Immature natural killer cell (primary cell): ENCODE results near the gene CALD1. TPM values are rescaled to one million over a fixed set of nuclear protein-coding genes. Genes with fewer than 3 reads are reported as not detected.

Experiments used
- DNase-seq, 3 donors: peaks; one replicate each; pipeline ENCODE4 v3.0.0; 2022; ENCODE audit warnings: mixed read lengths in 1 of 3
- H3K27ac Mint-ChIP-seq, 6 donors: one replicate each; pipeline ENCODE4 v1.8.0; 2020; ENCODE audit warnings: mixed read lengths in 6 of 6, mild to moderate bottlenecking in 5 of 6, inconsistent platforms in 4 of 6, moderate library complexity in 3 of 6
- H3K27me3 Mint-ChIP-seq, 3 donors: one replicate each; pipeline ENCODE4 v1.8.0; 2020 to 2021; ENCODE audit warnings: low read depth in 3 of 3, mild to moderate bottlenecking in 3 of 3, mixed read lengths in 3 of 3, moderate library complexity in 3 of 3, inconsistent platforms in 1 of 3
- H3K36me3 Mint-ChIP-seq, 3 donors: one replicate each; pipeline ENCODE4 v1.8.0; 2020; ENCODE audit warnings: mixed read lengths in 3 of 3, inconsistent platforms in 2 of 3, mild to moderate bottlenecking in 2 of 3
- H3K4me1 Mint-ChIP-seq, 2 donors: one replicate each; pipeline ENCODE4 v1.8.0; 2020; ENCODE audit warnings: inconsistent platforms in 2 of 2, mild to moderate bottlenecking in 2 of 2, mixed read lengths in 2 of 2, moderate library complexity in 1 of 2
- H3K4me3 Mint-ChIP-seq, 5 donors: one replicate each; pipeline ENCODE4 v1.8.0; 2020; ENCODE audit warnings: mild to moderate bottlenecking in 5 of 5, mixed read lengths in 5 of 5, inconsistent platforms in 3 of 5, moderate library complexity in 3 of 5
- H3K9me3 Mint-ChIP-seq, 6 donors: one replicate each; pipeline ENCODE4 v1.8.0; 2020; ENCODE audit warnings: mild to moderate bottlenecking in 6 of 6, mixed read lengths in 6 of 6, inconsistent platforms in 4 of 6, moderate library complexity in 3 of 6
- polyA plus RNA-seq, 3 donors: library from polyadenylated mRNA; unstranded; fragments of 300-500 nt; fragmentation: Illumina TruSeq; gene quantifications; one replicate each; pipeline ENCODE4 v1.2.3, GENCODE V29; 2021

CALD1 gene
- polyA plus RNA-seq, 3 donors from 2014 or later: 0.06 to 0.07 TPM; not detected in 1

DNA sequence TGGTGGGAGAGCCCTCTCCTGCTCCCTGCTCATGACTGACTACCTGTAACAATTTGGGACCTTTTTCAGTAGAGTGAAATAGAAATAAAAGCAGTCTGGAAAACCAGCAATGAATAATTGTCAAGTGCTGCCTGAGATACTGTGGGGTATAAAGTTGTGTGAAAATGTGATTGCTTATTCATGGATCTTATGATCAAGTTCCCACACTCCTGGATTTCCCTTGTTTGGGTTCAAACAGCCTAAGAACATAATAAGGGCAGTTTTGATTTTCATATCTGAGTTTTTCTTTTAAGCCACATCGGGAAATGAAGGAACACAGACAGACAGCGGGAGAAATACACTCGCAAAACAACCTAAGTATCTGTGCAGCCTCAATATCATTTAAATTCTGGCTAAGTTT is 52.9 kb downstream of the CALD1 start:
- peaks cover 0 to 5% (median 2%) of the 10 kb centered on the region in 3 donors for H3K27me3 Mint-ChIP-seq
- no peak for DNase-seq
- H3K4me1 Mint-ChIP-seq: no peaks in the 10 kb centered on the region
- no peak overlapping the region for H3K27ac Mint-ChIP-seq
- H3K36me3 Mint-ChIP-seq: no peaks in the 10 kb centered on the region
- no peak overlapping the region for H3K4me3 Mint-ChIP-seq
- H3K9me3 Mint-ChIP-seq: no peaks in the 10 kb centered on the region

DNA sequence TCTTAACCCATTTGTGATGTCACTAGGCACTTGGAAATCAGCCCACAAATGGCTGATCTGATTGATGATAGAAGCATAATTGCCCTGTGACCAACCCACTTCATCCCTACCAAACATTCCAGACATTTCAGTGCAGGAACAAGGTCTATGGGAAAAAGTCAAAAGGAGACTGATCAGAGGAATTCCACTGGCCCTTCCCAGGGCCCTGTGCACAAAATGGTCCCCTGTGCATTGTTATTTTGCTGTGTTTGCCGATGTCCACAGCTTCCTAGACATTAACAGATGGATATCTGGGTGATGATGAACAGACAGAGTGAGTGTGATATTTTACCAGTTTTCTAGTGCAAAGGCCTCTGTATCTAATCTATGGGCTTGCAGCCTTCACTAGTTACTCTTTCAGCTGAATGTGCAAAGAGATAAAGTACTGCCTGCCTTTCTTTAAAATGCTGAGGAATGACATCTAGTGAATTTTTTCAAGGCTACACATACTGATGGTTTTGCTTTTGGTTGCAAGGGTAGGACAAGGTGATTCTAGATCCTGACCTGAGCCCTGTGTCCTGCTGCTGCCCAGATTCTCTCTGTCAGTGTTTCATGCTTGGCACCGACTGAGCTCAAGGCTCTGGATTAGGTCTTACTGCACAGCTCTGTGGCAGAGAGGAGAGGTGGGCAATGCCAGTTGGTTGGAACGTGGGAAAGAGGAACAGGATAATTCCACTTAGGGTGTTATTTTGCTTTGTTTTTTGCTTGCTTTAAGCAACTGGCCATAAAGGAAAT is 55.4 kb downstream of the CALD1 start:
- peaks cover 0 to 5% (median 4%) of the 10 kb centered on the region in 3 donors for H3K27me3 Mint-ChIP-seq
- no peak overlapping the region for H3K27ac Mint-ChIP-seq
- H3K4me1 Mint-ChIP-seq: no peaks in the 10 kb centered on the region
- H3K36me3 Mint-ChIP-seq: no peaks in the 10 kb centered on the region
- H3K9me3 Mint-ChIP-seq: no peaks in the 10 kb centered on the region
- no peak for DNase-seq
- H3K4me3 Mint-ChIP-seq: no peak overlapping the region

DNA sequence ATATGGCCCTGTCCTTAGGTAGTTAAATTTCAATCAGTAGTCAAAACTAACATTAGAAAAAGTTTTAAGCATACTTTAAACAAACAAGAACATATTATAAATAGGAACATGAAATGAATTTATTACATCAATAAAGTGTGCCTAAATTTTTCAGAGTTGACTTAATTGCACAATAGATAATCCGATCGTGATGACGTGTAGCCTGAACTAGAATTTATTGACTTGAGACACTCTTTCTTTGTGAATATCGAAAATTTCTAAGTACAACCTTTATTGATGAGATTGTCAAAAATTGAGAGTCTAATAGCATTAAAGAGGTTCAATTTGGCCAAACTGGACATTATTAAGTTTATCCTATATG is 56.0 kb downstream of the CALD1 start:
- H3K4me3 Mint-ChIP-seq: no peak overlapping the region
- no peak for DNase-seq
- H3K4me1 Mint-ChIP-seq: no peaks in the 10 kb centered on the region
- H3K27me3 Mint-ChIP-seq: peaks cover 0 to 5% (median 4%) of the 10 kb centered on the region in 3 donors
- no peak overlapping the region for H3K27ac Mint-ChIP-seq
- no peaks in the 10 kb centered on the region for H3K9me3 Mint-ChIP-seq
- no peaks in the 10 kb centered on the region for H3K36me3 Mint-ChIP-seq

DNA sequence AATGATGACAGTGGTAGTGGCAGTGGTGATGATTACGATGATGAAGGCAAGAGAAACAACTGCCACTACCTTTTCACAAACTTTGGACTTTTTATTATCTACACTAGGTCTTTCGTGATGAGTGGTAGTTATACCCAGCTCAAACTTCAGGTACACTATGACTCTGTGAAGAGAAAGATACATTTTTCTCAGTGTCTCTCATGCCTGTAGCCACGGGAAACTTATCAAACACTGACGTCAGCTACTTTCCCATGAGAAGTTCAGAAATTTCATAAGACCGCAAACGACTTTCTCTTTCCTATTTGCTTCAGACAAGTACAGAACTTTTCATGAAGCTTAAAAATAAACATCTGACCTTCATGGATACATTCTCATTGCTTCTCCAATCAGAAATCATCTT is 57.0 kb downstream of the CALD1 start:
- Mint-ChIP-seq H3K4me1 (no peaks in the 10 kb centered on the region), H3K27me3 (peaks cover 0 to 5% (median 5%) of the 10 kb centered on the region in 3 donors), H3K27ac (no peak overlapping the region), H3K9me3 (no peaks in the 10 kb centered on the region), H3K4me3 (no peak overlapping the region), H3K36me3 (no peaks in the 10 kb centered on the region)
- no peak for DNase-seq

DNA sequence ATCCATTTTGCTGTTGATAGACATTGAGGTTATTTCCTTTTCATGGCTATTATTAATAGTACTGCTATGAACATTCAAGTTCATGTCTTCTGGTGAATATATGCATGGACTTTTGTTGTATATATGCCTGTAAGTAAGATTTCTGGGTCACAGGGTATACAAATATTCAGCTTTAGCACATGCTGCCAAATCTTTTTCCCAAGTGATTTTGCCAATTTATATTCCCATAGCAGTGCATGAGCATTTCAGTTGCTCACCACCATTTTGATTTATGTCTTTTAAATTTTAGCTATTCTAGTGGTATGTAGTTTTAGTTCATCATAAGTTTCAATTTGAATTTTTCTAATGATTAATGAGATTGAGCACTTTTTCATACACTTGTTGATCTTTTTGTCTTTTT is 59.9 kb downstream of the CALD1 start:
- no peak for DNase-seq
- Mint-ChIP-seq H3K36me3 (no peaks in the 10 kb centered on the region), H3K27me3 (peaks cover 0 to 7% (median 3%) of the 10 kb centered on the region in 3 donors), H3K4me3 (no peak overlapping the region), H3K4me1 (no peaks in the 10 kb centered on the region), H3K9me3 (no peaks in the 10 kb centered on the region), H3K27ac (no peak overlapping the region)

DNA sequence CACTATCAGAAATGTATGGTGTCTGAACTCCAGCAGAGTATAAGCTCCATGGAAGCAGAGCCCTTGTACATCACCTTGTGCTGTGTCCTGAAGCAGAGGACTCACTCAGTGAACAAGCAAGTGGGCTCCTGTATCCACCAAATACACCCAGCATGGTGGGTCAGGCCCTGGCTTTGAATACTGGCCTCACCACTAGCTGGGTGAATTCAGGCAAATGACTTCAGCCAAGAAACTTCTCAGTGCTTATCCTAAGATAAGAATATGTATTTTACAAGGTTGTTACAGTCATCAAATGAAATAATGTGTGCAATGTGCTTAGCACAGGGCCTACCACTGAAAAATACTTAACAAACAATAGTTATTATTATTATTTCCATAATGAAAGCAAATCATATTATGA is 62.6 kb downstream of the CALD1 start:
- peaks cover 0 to 7% (median 3%) of the 10 kb centered on the region in 3 donors for H3K27me3 Mint-ChIP-seq

DNA sequence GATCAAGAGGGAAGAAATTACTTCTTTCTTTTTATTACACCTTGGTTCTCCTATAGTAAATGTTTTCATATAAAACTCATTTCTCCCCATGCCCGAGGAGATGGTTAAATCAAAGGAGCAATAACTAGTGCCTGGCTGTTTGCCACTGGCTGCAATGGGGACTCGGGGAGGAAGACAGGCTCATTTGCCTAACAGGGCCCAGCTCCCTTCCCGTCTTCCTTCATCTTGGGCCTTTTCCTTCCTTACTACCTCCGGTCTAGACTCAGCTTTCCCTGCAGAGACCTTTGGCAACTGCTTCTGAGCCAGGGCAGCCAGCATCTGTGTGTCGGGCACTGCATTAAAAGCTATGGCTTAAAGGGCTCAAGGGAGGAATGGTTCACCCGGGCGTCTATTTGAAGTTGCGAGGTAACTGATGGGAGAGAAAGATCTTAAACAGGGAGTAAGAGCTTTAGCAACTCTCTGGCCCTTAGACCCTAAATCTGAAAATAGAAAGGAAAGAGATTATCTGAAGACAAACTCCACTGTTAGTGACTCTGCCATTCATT is 63.5 kb downstream of the CALD1 start:
- H3K36me3 Mint-ChIP-seq: no peaks in the 10 kb centered on the region
- H3K4me3 Mint-ChIP-seq: no peak overlapping the region
- H3K27me3 Mint-ChIP-seq: peaks cover 0 to 7% (median 3%) of the 10 kb centered on the region in 3 donors
- H3K9me3 Mint-ChIP-seq: peaks cover 0 to 2% (median 0%) of the 10 kb centered on the region in 6 donors
- H3K4me1 Mint-ChIP-seq: no peaks in the 10 kb centered on the region
- H3K27ac Mint-ChIP-seq: no peak overlapping the region
- DNase-seq: no peak

More for the DNA sequence above, 62.6 kb downstream of the CALD1 start:
- Mint-ChIP-seq H3K4me1 (no peaks in the 10 kb centered on the region), H3K36me3 (no peaks in the 10 kb centered on the region), H3K27ac (no peak overlapping the region), H3K9me3 (peaks cover 0 to 2% (median 0%) of the 10 kb centered on the region in 6 donors), H3K4me3 (no peak overlapping the region)
- DNase-seq: no peak

DNA sequence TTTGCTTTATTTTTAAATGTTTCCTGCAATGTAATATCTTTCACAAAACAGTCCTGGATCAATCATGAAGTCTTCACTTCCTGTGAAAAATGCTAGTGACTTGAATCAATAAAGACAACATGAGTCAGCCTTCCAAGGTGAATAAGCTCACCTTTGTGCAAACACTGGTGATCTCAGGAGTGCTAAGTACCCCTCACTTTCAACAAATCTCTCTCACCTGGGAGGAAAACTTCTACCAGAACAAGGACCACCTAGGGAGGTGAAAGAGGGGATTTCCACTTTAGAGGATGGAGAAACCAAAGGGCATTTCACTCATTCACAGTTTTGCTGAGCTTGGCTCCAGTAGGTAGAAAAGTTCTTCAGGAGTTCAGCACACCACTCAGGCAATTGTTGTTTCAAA is 64.8 kb downstream of the CALD1 start:
- Mint-ChIP-seq H3K27ac (no peak overlapping the region), H3K27me3 (peaks cover 0 to 5% (median 3%) of the 10 kb centered on the region in 3 donors), H3K4me3 (no peak overlapping the region), H3K4me1 (no peaks in the 10 kb centered on the region), H3K36me3 (no peaks in the 10 kb centered on the region), H3K9me3 (peaks cover 0 to 2% (median 0%) of the 10 kb centered on the region in 6 donors)
- no peak for DNase-seq

DNA sequence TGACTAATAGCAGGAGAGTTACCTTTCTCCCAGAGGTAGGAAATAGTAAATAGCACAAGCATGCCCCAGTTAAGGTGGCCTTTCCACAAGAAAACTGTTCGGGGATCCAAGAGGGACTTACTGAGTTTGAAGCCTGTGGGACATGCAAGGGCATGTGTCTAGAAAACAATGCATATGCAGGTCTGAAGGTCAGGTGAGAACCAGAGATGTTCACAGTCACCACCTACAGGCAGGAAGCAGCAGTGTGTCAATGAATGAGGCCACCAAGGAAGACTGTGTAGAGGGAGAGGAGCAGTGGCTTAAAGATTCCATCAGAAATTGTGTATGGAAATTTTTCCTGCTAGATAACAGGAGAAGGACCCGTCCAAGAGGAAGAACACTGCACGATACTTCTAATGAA is 66.0 kb downstream of the CALD1 start:
- no peaks in the 10 kb centered on the region for H3K4me1 Mint-ChIP-seq
- H3K27me3 Mint-ChIP-seq: peaks cover 0 to 4% (median 0%) of the 10 kb centered on the region in 3 donors
- no peaks in the 10 kb centered on the region for H3K36me3 Mint-ChIP-seq
- H3K4me3 Mint-ChIP-seq: no peak overlapping the region
- peaks cover 0 to 2% (median 0%) of the 10 kb centered on the region in 6 donors for H3K9me3 Mint-ChIP-seq
- DNase-seq: no peak
- H3K27ac Mint-ChIP-seq: no peak overlapping the region

DNA sequence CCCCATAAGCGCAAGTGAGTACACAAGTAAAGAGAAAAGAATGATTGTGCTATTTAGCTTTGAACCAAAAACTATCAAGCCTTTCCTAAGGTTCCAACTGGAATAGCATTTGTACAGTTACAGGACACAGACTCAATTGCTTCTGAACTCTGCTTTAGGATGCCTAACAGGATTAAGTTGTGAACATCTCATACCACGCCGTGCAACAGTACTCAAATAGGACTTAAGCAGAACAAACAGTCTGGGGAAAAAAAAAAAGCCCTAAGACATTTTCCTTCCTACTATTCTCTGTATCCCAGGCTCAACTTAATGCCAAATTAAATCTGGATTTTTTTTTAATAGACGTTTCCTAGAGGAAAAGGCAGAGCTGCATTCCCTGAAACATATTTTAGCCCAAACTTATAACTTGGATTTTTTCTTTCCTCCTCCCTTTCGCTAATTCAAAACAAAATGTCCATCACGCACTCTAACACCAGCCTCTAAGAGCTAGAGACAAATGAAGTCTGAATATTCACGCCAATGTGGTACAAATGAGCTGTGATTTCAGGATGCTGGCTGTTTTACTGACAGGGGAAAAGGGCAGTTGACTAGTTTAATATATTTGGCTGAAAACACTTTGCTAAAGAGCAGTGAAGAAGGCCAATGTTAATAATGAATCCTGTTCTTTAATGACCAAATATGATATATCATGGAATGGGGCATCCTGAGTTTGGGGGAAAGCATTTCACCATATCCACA is 68.6 kb downstream of the CALD1 start:
- H3K36me3 Mint-ChIP-seq: no peaks in the 10 kb centered on the region
- no peak overlapping the region for H3K27ac Mint-ChIP-seq
- H3K9me3 Mint-ChIP-seq: peaks cover 0 to 2% (median 0%) of the 10 kb centered on the region in 6 donors
- H3K4me1 Mint-ChIP-seq: no peaks in the 10 kb centered on the region
- H3K4me3 Mint-ChIP-seq: no peak overlapping the region
- no peak for DNase-seq
- H3K27me3 Mint-ChIP-seq: peaks cover 0 to 2% (median 1%) of the 10 kb centered on the region in 3 donors

DNA sequence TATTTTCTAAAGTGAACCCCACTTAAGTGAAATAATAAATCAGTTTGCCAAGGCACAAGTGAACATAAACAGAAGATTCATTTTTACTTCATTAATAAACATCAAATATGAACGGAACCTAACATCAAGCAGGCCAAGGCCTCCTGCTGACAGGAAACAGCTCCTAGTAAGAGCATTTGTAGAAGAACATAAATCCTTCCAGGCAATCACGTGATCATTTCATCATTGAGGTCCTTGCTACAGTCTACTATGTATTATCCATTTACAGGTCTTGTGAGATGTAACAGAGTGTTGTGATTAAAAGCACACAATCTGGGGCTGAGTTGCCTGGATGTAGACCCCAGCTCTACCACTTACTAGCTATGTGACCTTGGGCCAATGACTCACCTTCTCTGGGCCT is 70.6 kb downstream of the CALD1 start:
- no peaks in the 10 kb centered on the region for H3K36me3 Mint-ChIP-seq

DNA sequence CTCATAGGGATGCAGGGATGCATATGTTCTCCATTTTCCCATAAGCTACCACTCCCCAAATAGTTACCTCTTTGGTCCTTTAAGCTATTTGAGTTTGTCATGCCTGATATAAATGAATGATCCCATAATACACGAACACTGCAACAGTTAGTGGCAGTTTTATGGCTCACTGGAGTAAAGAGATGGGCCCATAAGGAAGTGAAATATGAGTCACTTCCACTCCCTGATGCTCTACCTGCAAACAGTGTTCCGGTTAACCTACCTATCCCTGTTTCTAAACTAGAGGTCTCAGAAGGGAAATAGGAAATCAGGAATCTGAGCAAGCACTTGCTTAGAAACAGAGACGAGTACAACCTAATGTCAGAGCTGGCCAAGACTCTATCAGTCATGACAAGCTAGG is 71.7 kb downstream of the CALD1 start:
- Mint-ChIP-seq H3K36me3 (no peaks in the 10 kb centered on the region), H3K4me1 (peaks cover 14 to 15% of the 10 kb centered on the region in 2 donors), H3K9me3 (no peaks in the 10 kb centered on the region), H3K27me3 (peaks cover 1 to 2% (median 2%) of the 10 kb centered on the region in 3 donors), H3K27ac (no peak overlapping the region), H3K4me3 (no peak overlapping the region)
- no peak for DNase-seq

More for the DNA sequence above, 70.6 kb downstream of the CALD1 start:
- Mint-ChIP-seq H3K27ac (no peak overlapping the region), H3K9me3 (peaks cover 0 to 2% (median 0%) of the 10 kb centered on the region in 6 donors), H3K4me3 (no peak overlapping the region), H3K27me3 (peaks cover under 1 to 2% (median 1%) of the 10 kb centered on the region in 3 donors), H3K4me1 (peaks cover 3 to 5% of the 10 kb centered on the region in 2 donors)
- DNase-seq: no peak

DNA sequence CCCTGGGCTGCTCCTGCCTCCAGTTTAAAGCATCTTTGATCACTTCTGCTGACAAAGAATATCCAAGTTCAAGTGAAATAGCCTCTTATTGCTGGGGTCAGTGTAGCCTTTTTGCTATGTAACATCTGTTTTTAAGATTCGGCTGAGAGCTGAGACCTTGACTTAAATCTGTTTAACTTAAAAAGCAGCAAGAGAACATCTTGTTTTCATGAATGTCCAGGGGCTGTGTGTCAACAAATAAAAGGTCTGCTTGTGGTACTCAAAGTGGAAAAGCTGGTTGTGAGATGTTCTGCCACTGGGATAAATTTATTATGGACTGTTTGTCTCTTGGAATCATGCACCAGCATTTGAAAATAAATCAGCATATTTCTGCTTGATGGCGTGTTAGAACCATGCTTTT is 73.2 kb downstream of the CALD1 start:
- H3K4me1 Mint-ChIP-seq: peaks cover 22 to 24% of the 10 kb centered on the region in 2 donors
- no peaks in the 10 kb centered on the region for H3K9me3 Mint-ChIP-seq
- H3K4me3 Mint-ChIP-seq: no peak overlapping the region
- DNase-seq: no peak
- no peak overlapping the region for H3K27ac Mint-ChIP-seq
- H3K27me3 Mint-ChIP-seq: peaks cover 1 to 5% (median 2%) of the 10 kb centered on the region in 3 donors
- H3K36me3 Mint-ChIP-seq: no peaks in the 10 kb centered on the region

DNA sequence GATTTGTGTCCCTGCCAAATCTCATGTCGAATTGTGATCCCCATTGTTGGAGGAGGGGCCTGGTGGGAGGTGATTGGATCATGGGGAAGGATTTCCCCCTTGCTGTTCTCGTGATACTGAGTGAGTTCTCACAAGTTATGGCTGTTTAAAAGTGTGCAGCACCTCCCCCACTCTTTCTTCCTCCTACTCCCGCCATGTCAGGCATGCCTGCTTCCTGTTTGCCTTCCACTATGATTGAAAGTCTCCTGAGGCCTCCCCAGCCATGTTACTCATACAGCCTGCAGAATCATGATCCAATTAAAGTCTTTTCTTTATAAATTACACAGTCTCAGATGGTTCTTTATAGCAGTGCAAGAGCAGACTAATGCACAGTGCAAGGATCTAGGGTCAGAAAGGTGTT is 75.4 kb downstream of the CALD1 start:
- peak overlapping the region in 1 of 5 donors; percentile 61 for H3K4me3 Mint-ChIP-seq
- no peaks in the 10 kb centered on the region for H3K9me3 Mint-ChIP-seq
- no peaks in the 10 kb centered on the region for H3K36me3 Mint-ChIP-seq
- no peak for DNase-seq
- peak overlapping the region in 3 of 6 donors; percentile 4 to 79 (median 36) for H3K27ac Mint-ChIP-seq
- peaks cover 1 to 5% (median 2%) of the 10 kb centered on the region in 3 donors for H3K27me3 Mint-ChIP-seq
- peaks cover 22 to 24% of the 10 kb centered on the region in 2 donors for H3K4me1 Mint-ChIP-seq
